HEK293T (cell line): Measurements from ENCODE around the gene NUSAP1.

ENCODE experiments used
- CTCF ChIA-PET: fragments of 350-600 bp; formaldehyde crosslinking; extraction: SDS; loops from one replicate; lab custom pipeline; 2021; ENCODE audit warnings: antibody characterized with exemption, inconsistent platforms; lab: Yijun Ruan, JAX
- POLR2A ChIA-PET: fragments of 350-600 bp; formaldehyde crosslinking; extraction: SDS; loops from one replicate; lab custom pipeline; 2020; ENCODE audit warnings: antibody characterized with exemption, inconsistent platforms; lab: Yijun Ruan, JAX
- DNase-seq: peaks from one replicate; pipeline ENCODE4 v3.0.0; 2012; ENCODE audit warnings: mixed read lengths; ENCODE audit errors: extremely low spot score
- ARNT ChIP-seq: fragments of 450-650 bp; IDR thresholded peaks from 2 replicates; pipeline ENCODE4 v1.6.1; 2017; ENCODE audit warnings: mild to moderate bottlenecking
- BHLHE40 ChIP-seq: fragments of 450-650 bp; IDR thresholded peaks from 2 replicates; pipeline ENCODE4 v1.6.1; 2016; ENCODE audit warnings: mild to moderate bottlenecking, moderate library complexity, borderline replicate concordance
- CTBP1 ChIP-seq: fragments of 450-650 bp; IDR thresholded peaks from 2 replicates; pipeline ENCODE4 v1.6.1; 2016; ENCODE audit warnings: borderline replicate concordance
- ELF4 ChIP-seq: fragments of 450-650 bp; IDR thresholded peaks from 2 replicates; pipeline ENCODE4 v1.6.1; 2017; ENCODE audit warnings: antibody characterized with exemption
- FOXA1 ChIP-seq: fragments of 450-650 bp; IDR thresholded peaks from 2 replicates; pipeline ENCODE4 v1.6.1; 2016; ENCODE audit warnings: mild to moderate bottlenecking
- FOXK2 ChIP-seq: fragments of 450-650 bp; IDR thresholded peaks from 2 replicates; pipeline ENCODE4 v1.6.1; 2016; ENCODE audit warnings: mild to moderate bottlenecking
- FOXM1 ChIP-seq: fragments of 450-650 bp; IDR thresholded peaks from 2 replicates; pipeline ENCODE4 v1.6.1; 2017; ENCODE audit warnings: mild to moderate bottlenecking, borderline replicate concordance
- HDGF ChIP-seq: fragments of 450-650 bp; IDR thresholded peaks from 2 replicates; pipeline ENCODE4 v1.6.1; 2017; ENCODE audit warnings: antibody characterized with exemption, borderline replicate concordance
- L3MBTL2 ChIP-seq: fragments of 450-650 bp; conservative IDR thresholded peaks from 2 replicates; pipeline ENCODE4 v1.6.1; 2016; ENCODE audit warnings: mild to moderate bottlenecking
- LEF1 ChIP-seq: fragments of 450-650 bp; IDR thresholded peaks from 2 replicates; pipeline ENCODE4 v1.6.1; 2017; ENCODE audit warnings: mild to moderate bottlenecking, borderline replicate concordance
- NFRKB ChIP-seq: fragments of 450-650 bp; IDR thresholded peaks from 2 replicates; pipeline ENCODE4 v1.6.1; 2016; ENCODE audit warnings: mild to moderate bottlenecking, moderate library complexity
- PKNOX1 ChIP-seq: fragments of 450-650 bp; IDR thresholded peaks from 2 replicates; pipeline ENCODE4 v1.6.1; 2016
- SP1 ChIP-seq: fragments of 450-650 bp; IDR thresholded peaks from 2 replicates; pipeline ENCODE4 v1.6.1; 2017
- SUZ12 ChIP-seq: fragments of 450-650 bp; IDR thresholded peaks from 2 replicates; pipeline ENCODE4 v1.6.1; 2016; ENCODE audit warnings: mild to moderate bottlenecking
- TARDBP ChIP-seq: fragments of 450-650 bp; IDR thresholded peaks from 2 replicates; pipeline ENCODE4 v1.6.1; 2016
- ZNF384 ChIP-seq: fragments of 450-650 bp; IDR thresholded peaks from 2 replicates; pipeline ENCODE4 v1.6.1; 2016

NUSAP1 gene

DNA sequence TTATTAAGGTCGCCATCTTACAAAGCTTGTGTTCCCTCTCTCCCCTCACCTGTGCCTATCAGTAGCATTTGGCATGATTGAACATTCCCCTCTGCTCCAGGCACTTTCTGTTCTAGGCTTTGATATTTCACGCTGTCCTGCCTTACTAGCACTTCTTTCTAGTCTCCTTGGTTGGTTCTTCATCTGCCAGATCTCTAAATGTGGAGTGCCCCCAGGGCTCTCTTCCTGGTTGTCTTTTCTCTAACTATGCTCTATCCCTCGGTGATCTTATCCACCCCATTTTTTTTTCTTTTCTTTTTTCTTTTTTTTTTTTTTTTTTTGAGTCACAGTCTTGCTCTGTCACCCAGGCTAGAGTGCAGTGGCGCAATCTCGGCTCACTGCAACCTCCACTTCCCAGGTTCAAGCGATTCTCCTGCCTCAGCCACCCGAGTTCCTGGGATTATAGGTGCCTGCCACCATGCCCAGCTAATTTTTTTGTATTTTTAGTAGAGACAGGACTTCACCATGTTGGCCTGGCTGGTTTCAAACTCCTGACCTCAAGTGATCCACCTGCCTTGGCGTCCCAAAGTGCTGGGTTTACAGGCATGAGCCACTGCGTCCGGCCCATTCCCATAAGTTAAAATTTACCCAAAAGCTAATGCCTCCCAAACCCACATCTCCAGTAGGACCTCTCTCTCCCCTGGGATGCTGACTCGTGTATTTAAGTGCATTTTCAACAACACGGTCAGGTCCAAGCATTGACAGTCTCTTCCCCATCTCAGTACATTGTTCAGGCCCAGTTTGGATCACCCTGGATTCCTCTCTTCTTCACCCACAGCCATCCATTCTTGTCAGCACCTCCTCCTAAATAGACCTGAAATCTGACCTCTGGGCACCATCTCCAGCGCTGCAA is 5.2 kb downstream of the NUSAP1 start:
- ChIA-PET CTCF (no interaction called here), POLR2A (no interaction called here)
- no peak for TF ChIP-seq ELF4
- TF ChIP-seq SUZ12: no peak
- no peak for TF ChIP-seq ZNF384
- TF ChIP-seq BHLHE40: no peak
- no peak for TF ChIP-seq CTBP1
- TF ChIP-seq L3MBTL2: no peak
- no peak for TF ChIP-seq PKNOX1
- TF ChIP-seq FOXK2: no peak
- TF ChIP-seq ARNT: no peak
- no peak for TF ChIP-seq TARDBP
- TF ChIP-seq SP1: no peak
- no peak for TF ChIP-seq HDGF
- DNase-seq: no peak

- ChIA-PET POLR2A (no interaction called here), CTCF (no interaction called here)
- TF ChIP-seq ARNT (no peak), FOXA1 (no peak), TARDBP (no peak), SUZ12 (no peak), ELF4 (no peak), FOXM1 (no peak), L3MBTL2 (no peak), CTBP1 (no peak), ZNF384 (no peak), HDGF (no peak), SP1 (no peak), LEF1 (no peak), NFRKB (no peak), FOXK2 (no peak), PKNOX1 (no peak), BHLHE40 (no peak)
- DNase-seq: no peak
Observed at GRCh38 chr15:41340189-41340695, 7.6 kb downstream of the NUSAP1 start.

- TF ChIP-seq BHLHE40 (no peak), SUZ12 (no peak), FOXM1 (no peak), HDGF (no peak), FOXA1 (no peak), L3MBTL2 (no peak), NFRKB (no peak), FOXK2 (no peak), ELF4 (no peak), ARNT (no peak)
- CTCF ChIA-PET: no interaction called here
- POLR2A ChIA-PET: no interaction called here
Observed at GRCh38 chr15:41341519-41341918, 8.8 kb downstream of the NUSAP1 start.

DNA sequence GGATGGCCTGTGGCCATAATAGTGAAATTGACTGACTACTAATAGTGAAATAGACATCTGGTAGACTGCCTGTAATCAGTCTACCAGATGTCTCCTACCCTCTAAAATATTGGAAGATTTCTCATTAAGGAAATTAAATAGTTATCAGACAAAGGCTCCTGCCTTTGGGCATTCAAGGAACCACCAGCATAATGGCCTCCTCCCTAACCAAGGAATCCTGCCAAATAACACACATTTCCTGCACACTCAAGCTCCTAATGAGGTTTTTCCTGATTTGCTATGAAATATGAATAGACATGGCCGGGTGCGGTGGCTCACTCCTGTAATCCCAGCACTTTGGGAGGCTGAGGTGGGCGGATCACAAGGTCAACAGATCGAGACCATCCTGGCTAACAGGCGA is 14.6 kb downstream of the NUSAP1 start:
- ChIA-PET CTCF (no interaction called here), POLR2A (no interaction called here)
- no peak for DNase-seq
- no peak for TF ChIP-seq HDGF
- TF ChIP-seq L3MBTL2: no peak
- no peak for TF ChIP-seq NFRKB
- TF ChIP-seq FOXM1: no peak
- no peak for TF ChIP-seq CTBP1
- TF ChIP-seq BHLHE40: no peak
- no peak for TF ChIP-seq SUZ12
- TF ChIP-seq PKNOX1: no peak
- TF ChIP-seq LEF1: no peak
- TF ChIP-seq FOXA1: no peak
- no peak for TF ChIP-seq ARNT
- no peak for TF ChIP-seq FOXK2
- no peak for TF ChIP-seq ELF4
- no peak for TF ChIP-seq ZNF384
- no peak for TF ChIP-seq TARDBP
- TF ChIP-seq SP1: no peak

More at GRCh38 chr15:41341519-41341918, 8.8 kb downstream of the NUSAP1 start:
- DNase-seq: no peak

DNA sequence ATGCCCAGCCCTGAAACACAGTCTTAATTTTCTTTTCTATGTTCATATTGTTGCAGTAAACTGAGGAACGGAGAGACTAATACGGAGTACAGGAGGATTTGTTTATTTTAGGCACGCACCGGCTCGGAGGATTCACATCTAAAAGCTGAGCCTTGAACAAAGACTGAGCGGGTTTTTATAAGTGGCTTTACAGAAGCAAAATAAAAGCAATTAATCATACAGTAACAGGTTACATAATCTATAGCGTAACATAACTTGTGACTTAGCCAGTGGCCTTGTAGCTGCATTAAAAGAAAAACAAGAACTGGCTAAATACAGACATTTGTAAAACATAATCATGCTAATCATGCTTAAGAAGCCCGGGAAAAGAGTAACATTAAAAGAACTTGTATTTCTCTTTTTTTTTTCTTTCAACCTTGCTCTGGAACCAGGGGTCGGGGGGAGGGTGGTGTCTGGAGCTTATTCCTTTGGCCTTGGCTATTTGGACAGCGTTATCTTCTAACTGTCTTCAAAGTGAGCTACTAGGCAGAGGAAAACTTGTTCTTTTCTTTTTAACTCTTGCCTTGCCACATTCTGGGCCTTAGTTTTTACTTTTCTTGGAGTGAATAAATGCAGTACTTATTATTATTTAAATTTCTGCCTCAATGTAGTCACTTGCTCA is 17.5 kb downstream of the NUSAP1 start:
- no peak for DNase-seq
- TF ChIP-seq NFRKB: no peak
- no peak for TF ChIP-seq SUZ12
- TF ChIP-seq PKNOX1: no peak
- no peak for TF ChIP-seq FOXM1
- no peak for TF ChIP-seq ELF4
- no peak for TF ChIP-seq LEF1
- TF ChIP-seq ZNF384: no peak
- TF ChIP-seq L3MBTL2: no peak
- no peak for TF ChIP-seq TARDBP
- no peak for TF ChIP-seq FOXK2
- no peak for TF ChIP-seq ARNT
- ChIA-PET CTCF (no interaction called here), POLR2A (no interaction called here)
